Glutamatergic neuron (in vitro differentiated cells): ENCODE measurements around the gene ZFP91. TPM values are rescaled to one million over a fixed set of nuclear protein-coding genes. Genes with fewer than 3 reads are reported as not detected.

Experiments
- DNase-seq: peaks from one replicate; pipeline ENCODE4 v3.0.0; 2022
- H3K27ac Mint-ChIP-seq: one replicate; pipeline ENCODE4 v1.8.0; 2020; ENCODE audit warnings: mild to moderate bottlenecking, mixed read lengths, inconsistent platforms; ENCODE audit not compliant: unreplicated experiment
- H3K27me3 Mint-ChIP-seq: one replicate; pipeline ENCODE4 v1.8.0; 2020; ENCODE audit warnings: mild to moderate bottlenecking, moderate library complexity, mixed read lengths, inconsistent platforms; ENCODE audit not compliant: unreplicated experiment
- H3K36me3 Mint-ChIP-seq: one replicate; pipeline ENCODE4 v1.8.0; 2020; ENCODE audit warnings: mild to moderate bottlenecking, mixed read lengths, inconsistent platforms; ENCODE audit not compliant: unreplicated experiment
- H3K4me1 Mint-ChIP-seq: one replicate; pipeline ENCODE4 v1.8.0; 2020; ENCODE audit warnings: mild to moderate bottlenecking, low read depth, mixed read lengths, inconsistent platforms; ENCODE audit not compliant: unreplicated experiment
- H3K4me3 Mint-ChIP-seq: one replicate; pipeline ENCODE4 v1.8.0; 2020; ENCODE audit warnings: mild to moderate bottlenecking, mixed read lengths, inconsistent platforms; ENCODE audit not compliant: unreplicated experiment
- H3K9me3 Mint-ChIP-seq: one replicate; pipeline ENCODE4 v1.8.0; 2020; ENCODE audit warnings: mild to moderate bottlenecking, moderate library complexity, mixed read lengths, inconsistent platforms; ENCODE audit not compliant: unreplicated experiment
- total RNA-seq: library from RNA; stranded (reverse); fragmentation: NEBNext Ultra II Directional; extraction: Animal tissue kit (Norgen Biotek cat#: 25700); gene quantifications from one replicate; pipeline ENCODE4 v1.2.1, GENCODE V29; 2021; ENCODE audit not compliant: unreplicated experiment
- TF ChIP-seq, protein P1 (sequence below): fragments of 200-600 bp; sonication (generic); IDR thresholded peaks from one replicate; pipeline ENCODE4 v1.5.0; 2021; ENCODE audit not compliant: partially characterized antibody, unreplicated experiment

Gene ZFP91
- total RNA-seq, 1 donor from 2014 or later: 44.3 TPM

DNA sequence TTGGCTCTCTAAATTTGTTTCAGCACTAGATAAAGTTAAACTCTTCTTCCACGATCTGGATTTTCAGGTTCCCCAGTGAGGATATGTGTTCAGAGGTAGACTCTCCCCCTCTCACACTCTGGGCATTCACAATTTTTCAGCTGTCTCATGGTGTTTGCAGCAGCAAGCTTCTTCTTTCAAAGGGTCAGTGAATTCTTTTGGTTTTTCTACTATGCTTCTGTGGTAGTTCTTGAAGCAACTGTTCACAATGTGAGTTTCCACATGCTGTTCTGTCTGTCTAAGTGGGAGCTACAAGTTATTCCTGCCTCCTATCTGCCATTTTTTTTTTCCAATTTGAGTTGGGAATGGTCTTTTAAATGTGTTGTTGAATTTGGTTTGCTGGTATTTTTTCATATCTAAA, 69.0 kb downstream of the ZFP91 start:
- DNase-seq: no peak
- Mint-ChIP-seq H3K27me3 (no peaks in the 10 kb centered on the region), H3K9me3 (peaks cover 4% of the 10 kb centered on the region), H3K36me3 (peaks cover 6% of the 10 kb centered on the region), H3K27ac (no peak overlapping the region), H3K4me3 (no peak overlapping the region), H3K4me1 (no peaks in the 10 kb centered on the region)
- TF ChIP-seq, protein P1, sequence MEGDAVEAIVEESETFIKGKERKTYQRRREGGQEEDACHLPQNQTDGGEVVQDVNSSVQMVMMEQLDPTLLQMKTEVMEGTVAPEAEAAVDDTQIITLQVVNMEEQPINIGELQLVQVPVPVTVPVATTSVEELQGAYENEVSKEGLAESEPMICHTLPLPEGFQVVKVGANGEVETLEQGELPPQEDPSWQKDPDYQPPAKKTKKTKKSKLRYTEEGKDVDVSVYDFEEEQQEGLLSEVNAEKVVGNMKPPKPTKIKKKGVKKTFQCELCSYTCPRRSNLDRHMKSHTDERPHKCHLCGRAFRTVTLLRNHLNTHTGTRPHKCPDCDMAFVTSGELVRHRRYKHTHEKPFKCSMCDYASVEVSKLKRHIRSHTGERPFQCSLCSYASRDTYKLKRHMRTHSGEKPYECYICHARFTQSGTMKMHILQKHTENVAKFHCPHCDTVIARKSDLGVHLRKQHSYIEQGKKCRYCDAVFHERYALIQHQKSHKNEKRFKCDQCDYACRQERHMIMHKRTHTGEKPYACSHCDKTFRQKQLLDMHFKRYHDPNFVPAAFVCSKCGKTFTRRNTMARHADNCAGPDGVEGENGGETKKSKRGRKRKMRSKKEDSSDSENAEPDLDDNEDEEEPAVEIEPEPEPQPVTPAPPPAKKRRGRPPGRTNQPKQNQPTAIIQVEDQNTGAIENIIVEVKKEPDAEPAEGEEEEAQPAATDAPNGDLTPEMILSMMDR: no peak

DNA sequence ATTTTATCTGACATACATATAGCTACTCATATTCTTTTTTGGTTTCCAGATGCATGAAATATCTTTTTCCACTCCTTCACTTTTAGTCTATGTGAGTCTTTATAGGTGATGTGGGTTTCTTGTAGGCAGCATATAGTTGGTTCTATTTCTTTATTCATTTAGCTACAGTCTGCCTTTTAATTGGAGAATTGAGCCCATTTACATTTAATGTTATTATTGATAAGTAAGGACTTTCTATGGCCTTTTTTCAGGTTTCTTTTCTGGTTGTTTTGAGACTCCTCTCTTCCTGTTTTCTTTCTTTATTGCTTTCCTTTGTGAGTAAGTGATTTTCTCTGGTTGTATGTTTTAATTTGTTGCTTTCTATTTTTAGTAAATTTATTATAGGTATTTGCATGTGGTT, 70.8 kb downstream of the ZFP91 start:
- TF ChIP-seq, protein P1: no peak
- peaks cover 6% of the 10 kb centered on the region for H3K36me3 Mint-ChIP-seq
- peaks cover 4% of the 10 kb centered on the region for H3K9me3 Mint-ChIP-seq
- H3K27me3 Mint-ChIP-seq: no peaks in the 10 kb centered on the region
- H3K4me3 Mint-ChIP-seq: no peak overlapping the region
- no peaks in the 10 kb centered on the region for H3K4me1 Mint-ChIP-seq
- H3K27ac Mint-ChIP-seq: no peak overlapping the region
- DNase-seq: no peak

DNA sequence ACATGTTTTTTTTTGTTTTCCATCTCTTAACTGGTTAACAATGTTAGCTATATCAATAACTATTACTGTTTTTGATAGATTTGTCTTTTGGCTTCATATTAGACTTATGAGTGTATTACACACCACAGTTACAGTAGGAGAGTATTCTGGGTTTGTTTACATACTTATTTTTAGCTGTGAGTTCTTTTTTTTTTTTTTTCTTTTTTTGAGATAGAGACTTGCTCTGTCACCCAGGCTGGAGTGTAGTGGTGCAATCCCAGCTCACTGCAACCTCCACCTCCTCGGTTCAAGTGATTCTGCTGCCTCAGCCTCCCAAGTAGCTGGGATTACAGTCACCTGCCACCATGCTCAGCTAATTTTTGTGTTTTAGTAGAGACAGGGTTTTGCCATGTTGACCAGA, 71.6 kb downstream of the ZFP91 start:
- Mint-ChIP-seq H3K27ac (no peak overlapping the region), H3K36me3 (peaks cover 6% of the 10 kb centered on the region), H3K9me3 (peaks cover 2% of the 10 kb centered on the region), H3K4me3 (no peak overlapping the region), H3K4me1 (no peaks in the 10 kb centered on the region), H3K27me3 (no peaks in the 10 kb centered on the region)
- DNase-seq: no peak
- TF ChIP-seq, protein P1: no peak

DNA sequence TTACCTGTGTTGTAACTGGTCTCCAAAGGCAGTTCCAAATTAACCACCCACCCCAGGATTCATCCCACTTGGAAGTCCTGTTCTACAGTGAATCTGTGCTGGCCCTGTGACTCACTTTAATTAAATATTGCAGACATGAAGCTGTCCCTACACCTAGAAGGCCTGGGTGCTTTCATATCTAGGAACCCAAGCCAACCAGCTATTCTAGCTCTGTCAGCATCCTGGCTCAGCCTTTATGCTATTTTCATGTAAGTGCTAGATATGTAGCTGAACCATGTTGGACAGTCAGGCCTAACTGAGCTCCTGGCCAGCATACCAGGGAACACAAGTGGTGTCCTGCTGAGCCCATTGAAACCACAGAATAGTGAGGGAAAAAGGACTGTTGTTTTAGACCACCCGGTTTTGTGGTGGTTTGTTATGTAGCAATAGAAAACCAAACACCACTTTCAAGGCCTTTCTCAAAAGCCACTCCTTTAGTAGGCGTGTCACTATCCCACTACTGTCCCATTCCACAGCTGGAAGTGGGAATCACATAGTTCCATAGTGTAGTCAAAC, 73.9 kb downstream of the ZFP91 start:
- Mint-ChIP-seq H3K36me3 (peaks cover 3% of the 10 kb centered on the region), H3K9me3 (no peaks in the 10 kb centered on the region), H3K27ac (no peak overlapping the region), H3K4me1 (no peaks in the 10 kb centered on the region), H3K27me3 (no peaks in the 10 kb centered on the region), H3K4me3 (no peak overlapping the region)
- TF ChIP-seq, protein P1: no peak
- no peak for DNase-seq

DNA sequence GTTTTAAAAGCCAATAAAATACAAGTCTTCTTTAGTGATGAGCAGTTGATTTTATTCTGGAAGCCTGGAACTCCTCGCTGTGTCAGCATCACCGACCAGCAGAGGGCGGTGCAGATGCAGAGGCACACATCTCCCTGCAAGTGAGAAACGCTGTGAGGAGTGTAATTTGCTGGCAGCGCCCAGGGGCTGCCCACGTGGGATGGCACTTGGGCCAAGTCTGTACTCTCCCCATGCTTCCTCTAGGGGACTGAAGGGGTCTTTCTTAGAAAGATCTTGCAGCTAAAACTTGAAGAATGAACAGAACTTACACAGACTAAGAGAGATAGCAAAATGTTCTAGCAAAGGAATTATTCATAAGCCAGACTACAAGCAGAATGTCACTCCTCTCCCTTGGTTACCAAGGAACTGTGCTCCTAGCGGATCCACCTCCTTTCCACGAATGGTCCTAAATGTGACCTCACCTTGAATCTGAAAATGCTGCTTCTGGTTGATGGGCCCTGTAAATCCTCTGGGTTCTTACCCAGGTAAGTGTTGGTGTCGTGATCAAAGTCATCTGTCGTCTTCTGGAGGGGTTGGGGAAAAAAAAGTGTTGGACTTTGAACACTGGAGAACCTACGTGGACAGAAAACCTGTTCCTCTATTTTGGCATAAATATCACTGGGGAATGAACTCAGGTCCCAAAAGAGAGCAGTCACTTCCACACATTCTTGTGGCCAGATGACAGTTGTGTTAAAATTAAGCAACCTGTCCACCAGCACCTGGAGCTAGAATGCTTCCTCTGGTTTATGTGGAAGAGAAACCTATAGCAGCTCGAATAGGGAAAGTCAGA, 75.4 kb downstream of the ZFP91 start:
- H3K4me1 Mint-ChIP-seq: no peaks in the 10 kb centered on the region
- no peak overlapping the region for H3K27ac Mint-ChIP-seq
- no peak overlapping the region for H3K4me3 Mint-ChIP-seq
- H3K27me3 Mint-ChIP-seq: no peaks in the 10 kb centered on the region
- H3K36me3 Mint-ChIP-seq: no peaks in the 10 kb centered on the region
- no peaks in the 10 kb centered on the region for H3K9me3 Mint-ChIP-seq
- peak; percentile 91 for DNase-seq
- TF ChIP-seq, protein P1: peak; percentile 91
